MM.1S (cell line): ENCODE measurements around the gene SHBG.
"Not testable (repeated sequence)": the region's sequence is repeated elsewhere in the genome, so short reads cannot be mapped to it uniquely, and the experiment has no call there.

Source experiments
- DNase-seq: peaks from one replicate; pipeline ENCODE4 v3.0.0-alpha.2; 2015
- H2AFZ ChIP-seq: fragments of 300-600 bp; sonication (generic); 2 replicates; pipeline ENCODE4 v1.6.0; 2016; ENCODE audit warnings: antibody characterized with exemption, low read length
- H3F3A ChIP-seq: fragments of 300-600 bp; sonication (generic); 2 replicates; pipeline ENCODE4 v1.6.1; 2016; ENCODE audit warnings: mild to moderate bottlenecking, antibody characterized with exemption, low read length, moderate library complexity, mixed read lengths; ENCODE audit not compliant: insufficient read depth
- H3K27ac ChIP-seq: fragments of 300-600 bp; sonication (generic); 2 replicates; pipeline ENCODE4 v1.5.1; 2016; ENCODE audit warnings: mild to moderate bottlenecking, low read length
- H3K27me3 ChIP-seq: fragments of 300-600 bp; sonication (generic); replicated peaks from 2 replicates; pipeline ENCODE4 v1.6.0; 2016; ENCODE audit warnings: low read length; ENCODE audit not compliant: insufficient read depth
- H3K36me3 ChIP-seq: fragments of 300-600 bp; sonication (generic); replicated peaks from 2 replicates; pipeline ENCODE4 v1.6.1; 2016; ENCODE audit warnings: mild to moderate bottlenecking, low read length, mixed read lengths; ENCODE audit not compliant: insufficient read depth
- H3K4me1 ChIP-seq: fragments of 300-600 bp; sonication (generic); 2 replicates; pipeline ENCODE4 v1.6.1; 2016; ENCODE audit warnings: low read length, mixed read lengths
- H3K4me2 ChIP-seq: fragments of 300-600 bp; sonication (generic); 2 replicates; pipeline ENCODE4 v1.6.0; 2016; ENCODE audit warnings: low read depth, low read length
- H3K4me3 ChIP-seq: fragments of 300-600 bp; sonication (generic); 2 replicates; pipeline ENCODE4 v1.5.1; 2016; ENCODE audit warnings: low read length, mixed read lengths
- H3K79me2 ChIP-seq: fragments of 300-600 bp; sonication (generic); 2 replicates; pipeline ENCODE4 v1.6.1; 2016; ENCODE audit warnings: mixed run types, low read length, mixed read lengths
- H3K9ac ChIP-seq: fragments of 300-600 bp; sonication (generic); 2 replicates; pipeline ENCODE4 v1.6.1; 2016; ENCODE audit warnings: low read length, mixed read lengths
- H3K9me2 ChIP-seq: fragments of 300-600 bp; sonication (generic); replicated peaks from 2 replicates; pipeline ENCODE4 v1.6.1; 2016; ENCODE audit warnings: mild to moderate bottlenecking, low read length, mixed read lengths; ENCODE audit not compliant: insufficient read depth
- H3K9me3 ChIP-seq: fragments of 300-600 bp; sonication (generic); replicated peaks from 2 replicates; pipeline ENCODE4 v1.6.1; 2016; ENCODE audit warnings: mild to moderate bottlenecking, low read length, mixed read lengths; ENCODE audit not compliant: insufficient read depth
- H4K20me1 ChIP-seq: fragments of 300-600 bp; sonication (generic); 2 replicates; pipeline ENCODE4 v1.6.1; 2016; ENCODE audit warnings: mild to moderate bottlenecking, low read length, moderate library complexity, mixed read lengths; ENCODE audit not compliant: insufficient read depth
- EZH2 ChIP-seq: fragments of 300-600 bp; sonication (generic); optimal IDR thresholded peaks from 2 replicates; pipeline ENCODE3; 2017; ENCODE audit warnings: low read depth, mild to moderate bottlenecking, antibody characterized with exemption, low read length, mixed read lengths
- EZH2phosphoT487 ChIP-seq: fragments of 300-600 bp; sonication (generic); IDR thresholded peaks from 2 replicates; pipeline ENCODE4 v1.6.1; 2018; ENCODE audit warnings: antibody characterized with exemption, low read length
- TF ChIP-seq, protein P1 (sequence below): fragments of 300-600 bp; sonication (generic); IDR thresholded peaks from 2 replicates; pipeline ENCODE4 v1.5.1; 2016; ENCODE audit warnings: antibody characterized with exemption, low read length, mixed read lengths

Gene SHBG

DNA sequence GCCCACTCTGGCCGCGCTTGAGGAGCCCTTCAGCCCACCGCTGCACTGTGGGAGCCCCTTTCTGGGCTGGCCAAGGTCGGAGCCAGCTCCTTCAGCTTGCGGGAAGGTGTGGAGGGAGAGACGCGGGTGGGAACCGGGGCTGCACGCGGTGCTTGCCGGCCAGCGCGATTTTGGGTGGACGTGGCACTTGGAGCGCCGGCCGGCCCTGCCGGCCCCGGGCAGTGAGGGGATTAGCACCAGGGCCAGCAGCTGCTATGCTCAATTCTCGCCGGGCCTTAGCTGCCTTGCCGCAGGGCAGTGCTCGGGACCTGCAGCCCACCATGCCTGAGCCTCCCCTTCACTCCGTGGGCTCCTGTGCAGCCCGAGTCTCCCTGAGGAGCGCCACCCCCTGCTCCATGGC, 10.8 kb downstream of the SHBG start:
- TF ChIP-seq EZH2phosphoT487 (no peak), EZH2 (no peak)
- TF ChIP-seq, protein P1, sequence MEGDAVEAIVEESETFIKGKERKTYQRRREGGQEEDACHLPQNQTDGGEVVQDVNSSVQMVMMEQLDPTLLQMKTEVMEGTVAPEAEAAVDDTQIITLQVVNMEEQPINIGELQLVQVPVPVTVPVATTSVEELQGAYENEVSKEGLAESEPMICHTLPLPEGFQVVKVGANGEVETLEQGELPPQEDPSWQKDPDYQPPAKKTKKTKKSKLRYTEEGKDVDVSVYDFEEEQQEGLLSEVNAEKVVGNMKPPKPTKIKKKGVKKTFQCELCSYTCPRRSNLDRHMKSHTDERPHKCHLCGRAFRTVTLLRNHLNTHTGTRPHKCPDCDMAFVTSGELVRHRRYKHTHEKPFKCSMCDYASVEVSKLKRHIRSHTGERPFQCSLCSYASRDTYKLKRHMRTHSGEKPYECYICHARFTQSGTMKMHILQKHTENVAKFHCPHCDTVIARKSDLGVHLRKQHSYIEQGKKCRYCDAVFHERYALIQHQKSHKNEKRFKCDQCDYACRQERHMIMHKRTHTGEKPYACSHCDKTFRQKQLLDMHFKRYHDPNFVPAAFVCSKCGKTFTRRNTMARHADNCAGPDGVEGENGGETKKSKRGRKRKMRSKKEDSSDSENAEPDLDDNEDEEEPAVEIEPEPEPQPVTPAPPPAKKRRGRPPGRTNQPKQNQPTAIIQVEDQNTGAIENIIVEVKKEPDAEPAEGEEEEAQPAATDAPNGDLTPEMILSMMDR: no peak
- H2AFZ ChIP-seq: no peak overlapping the region
- H3K36me3 ChIP-seq: no peaks in the 10 kb centered on the region
- no peaks in the 10 kb centered on the region for H3K4me1 ChIP-seq
- H3K9ac ChIP-seq: no peak overlapping the region
- no peak overlapping the region for H3K27ac ChIP-seq
- H3K9me2 ChIP-seq: no peaks in the 10 kb centered on the region
- H3K27me3 ChIP-seq: peaks cover 46% of the 10 kb centered on the region
- no peaks in the 10 kb centered on the region for H3F3A ChIP-seq
- no peaks in the 10 kb centered on the region for H3K9me3 ChIP-seq
- no peak for DNase-seq
- H3K79me2 ChIP-seq: no peaks in the 10 kb centered on the region
- H4K20me1 ChIP-seq: no peaks in the 10 kb centered on the region
- H3K4me3 ChIP-seq: no peak overlapping the region
- no peak overlapping the region for H3K4me2 ChIP-seq

DNA sequence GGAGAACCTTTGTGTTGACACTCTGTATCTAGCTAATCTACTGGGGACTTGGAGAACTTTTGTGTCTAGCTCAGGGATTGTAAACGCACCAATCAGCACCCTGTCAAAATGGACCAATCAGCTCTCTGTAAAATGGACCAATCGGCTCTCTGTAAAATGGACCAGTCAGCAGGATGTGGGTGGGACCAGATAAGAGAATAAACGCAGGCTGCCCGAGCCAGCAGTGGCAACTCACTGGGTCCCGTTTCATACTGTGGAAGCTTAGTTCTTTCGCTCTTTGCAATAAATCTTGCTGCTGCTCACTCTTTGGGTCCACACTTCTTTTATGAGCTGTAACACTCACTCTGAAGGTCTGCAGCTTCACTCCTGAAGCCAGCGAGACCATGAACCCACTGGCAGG, 11.7 kb downstream of the SHBG start:
- H3K27me3 ChIP-seq: peaks cover 46% of the 10 kb centered on the region
- H3K36me3 ChIP-seq, H3K4me1 ChIP-seq, H3K9me3 ChIP-seq, H3K79me2 ChIP-seq, H3F3A ChIP-seq, H4K20me1 ChIP-seq, H3K27ac ChIP-seq, H3K9ac ChIP-seq, H3K9me2 ChIP-seq: not testable (repeated sequence)
- H3K4me2 ChIP-seq: peak overlapping the region; percentile 70; the same call in 1 of the 2 replicates
- peak overlapping the region; percentile 75; the same call in 1 of the 2 replicates for H2AFZ ChIP-seq
- peak; percentile 14 for DNase-seq
- peak overlapping the region; percentile 45; the same call in 1 of the 2 replicates for H3K4me3 ChIP-seq

DNA sequence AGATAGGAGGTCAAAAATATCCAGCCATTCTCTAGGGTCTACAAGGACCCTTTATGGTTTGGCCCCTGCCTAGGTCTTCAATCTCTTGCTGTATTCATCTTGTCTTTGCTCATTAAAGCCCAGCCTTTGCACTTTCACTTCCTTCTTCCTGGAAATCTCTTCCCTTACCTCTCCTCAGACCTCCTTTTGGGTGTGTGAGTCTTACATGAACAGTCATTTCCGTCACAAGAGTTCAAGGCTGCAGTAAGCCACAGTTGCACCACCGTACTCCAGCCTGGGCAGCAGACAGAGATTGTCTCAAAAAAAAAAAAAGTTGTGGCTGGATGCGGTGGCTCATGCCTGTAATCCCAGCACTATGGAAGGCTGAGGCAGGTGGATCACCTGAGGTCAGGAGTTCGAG, 14.8 kb downstream of the SHBG start:
- no peak for DNase-seq
- no peaks in the 10 kb centered on the region for H3K4me1 ChIP-seq
- H3K36me3 ChIP-seq: no peaks in the 10 kb centered on the region
- no peak overlapping the region for H3K9ac ChIP-seq
- no peaks in the 10 kb centered on the region for H3K9me3 ChIP-seq
- H3K27me3 ChIP-seq: peaks cover 65% of the 10 kb centered on the region
- H3K4me2 ChIP-seq: no peak overlapping the region
- H3K79me2 ChIP-seq: no peaks in the 10 kb centered on the region
- no peaks in the 10 kb centered on the region for H3K9me2 ChIP-seq
- no peak overlapping the region for H2AFZ ChIP-seq
- H4K20me1 ChIP-seq: no peaks in the 10 kb centered on the region
- no peaks in the 10 kb centered on the region for H3F3A ChIP-seq
- no peak overlapping the region for H3K4me3 ChIP-seq
- TF ChIP-seq EZH2phosphoT487 (no peak), EZH2 (no peak)
- TF ChIP-seq, protein P1: no peak
- H3K27ac ChIP-seq: no peak overlapping the region

DNA sequence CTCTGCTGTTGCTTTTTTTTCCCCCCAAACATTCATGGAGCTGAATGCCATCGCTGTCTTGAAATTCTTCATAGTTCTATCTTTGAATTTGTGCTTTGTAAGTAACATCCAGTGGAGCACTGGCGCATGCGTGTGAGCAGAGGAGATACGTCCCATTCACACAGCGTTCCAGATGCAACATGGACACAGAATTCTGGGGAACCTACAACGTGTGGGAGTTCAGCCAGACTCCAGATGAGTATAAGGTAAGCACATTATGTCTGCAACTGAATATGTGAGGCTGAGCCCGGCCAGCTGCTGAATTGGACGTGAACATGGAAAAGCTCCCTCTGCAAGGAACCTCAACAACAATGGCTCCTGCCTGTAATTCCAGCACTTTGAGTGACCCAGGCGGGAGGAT, 16.5 kb downstream of the SHBG start:
- no peak for TF ChIP-seq EZH2phosphoT487
- TF ChIP-seq, protein P1: no peak
- no peak for TF ChIP-seq EZH2
- H3K4me1 ChIP-seq: no peaks in the 10 kb centered on the region

More for the DNA sequence above, 16.5 kb downstream of the SHBG start:
- Histone ChIP-seq H3K36me3 (no peaks in the 10 kb centered on the region), H4K20me1 (no peaks in the 10 kb centered on the region), H3K79me2 (no peaks in the 10 kb centered on the region), H3K9me2 (no peaks in the 10 kb centered on the region), H3F3A (no peaks in the 10 kb centered on the region), H3K9me3 (no peaks in the 10 kb centered on the region), H3K4me2 (no peak overlapping the region), H3K9ac (no peak overlapping the region), H3K27me3 (peaks cover 64% of the 10 kb centered on the region), H3K27ac (no peak overlapping the region), H2AFZ (no peak overlapping the region), H3K4me3 (no peak overlapping the region)
- no peak for DNase-seq
